K562 (cell line): Measurements from ENCODE around the gene SMG6. TPM values are rescaled to one million over a fixed set of nuclear protein-coding genes. Genes with fewer than 3 reads are reported as not detected.

Source experiments
- ATAC-seq: fragments of 200-7000 bp; cut with Tn5 transposase; 3 replicates; pipeline ENCODE4 v1.9.1; 2020; ENCODE audit warnings: moderate library complexity
- BruUV-seq: library from RNA; stranded (reverse); fragments of 400-500 nt; replicated peaks from 2 replicates; lab custom pipeline; 2021; lab: Mats Ljungman, UMichigan
- CTCF ChIA-PET: fragments of 300-600 bp; formaldehyde crosslinking; extraction: SDS; loops from one replicate; lab custom pipeline; 2021; ENCODE audit warnings: low intra/inter-chr PET ratio; lab: Yijun Ruan, JAX
- POLR2A ChIA-PET: fragments of 300-600, 350-650 bp; sonication (Branson Sonifier 250); formaldehyde crosslinking; extraction: SDS; loops from one replicate; lab custom pipeline; 2021; ENCODE audit warnings: antibody characterized with exemption, inconsistent platforms; lab: Yijun Ruan, JAX
- DNase-seq, 4 experiments: peaks; one replicate each; pipeline versions ENCODE4 v3.0.0 to v3.0.0-alpha.2; 2011 to 2018; ENCODE audit warnings: low spot score in 3 of 4, mixed read lengths in 3 of 4; ENCODE audit errors: extremely low read depth in 1 of 4
- FAIRE-seq: peaks from 2 replicates; lab custom pipeline; 2011; peaks lifted over from hg19 to GRCh38; lab: Jason Lieb, UNC
- H2AFZ ChIP-seq: 2 replicates; pipeline ENCODE4 v1.6.0; 2011; ENCODE audit warnings: low read depth, low read length, control low read depth, inconsistent platforms
- H3K27ac ChIP-seq: fragments of 200-600 bp; 3 replicates; pipeline ENCODE4 v1.8.0; 2011; ENCODE audit warnings: low read depth, mild to moderate bottlenecking, control low read depth, inconsistent platforms, low read length, moderate library complexity, mixed read lengths; ENCODE audit errors: extremely low read depth
- H3K27me3 ChIP-seq, 2 experiments: fragments of 300-600 bp in 1 of 2; 2 replicates in 1 of 2; 3 replicates in 1 of 2; pipeline versions ENCODE4 v1.6.0 to v1.8.0; 2011; ENCODE audit warnings: inconsistent platforms in 2 of 2, low read length in 2 of 2, mild to moderate bottlenecking in 1 of 2, mixed read lengths in 1 of 2, moderate library complexity in 1 of 2; ENCODE audit not compliant: control insufficient read depth in 2 of 2, insufficient read depth in 2 of 2
- H3K36me3 ChIP-seq: fragments of 300-600 bp; 3 replicates; pipeline ENCODE4 v1.8.0; 2011; ENCODE audit warnings: mild to moderate bottlenecking, low read length, inconsistent platforms; ENCODE audit not compliant: control insufficient read depth, insufficient read depth
- H3K4me1 ChIP-seq, 2 experiments: fragments of 200-600 bp in 1 of 2; replicated peaks in 1 of 2; 2 replicates in 1 of 2; 3 replicates in 1 of 2; pipeline versions ENCODE4 v1.5.1 to v1.8.0; 2011; ENCODE audit warnings: inconsistent platforms in 2 of 2, low read length in 2 of 2, mild to moderate bottlenecking in 1 of 2, mixed read lengths in 1 of 2, moderate library complexity in 1 of 2; ENCODE audit not compliant: control insufficient read depth in 2 of 2, insufficient read depth in 2 of 2
- H3K4me2 ChIP-seq: 2 replicates; pipeline ENCODE4 v1.6.1; 2011; ENCODE audit warnings: low read length, control low read depth, inconsistent platforms, mixed read lengths; ENCODE audit not compliant: insufficient read depth
- H3K4me3 ChIP-seq: fragments of 200-600 bp; sonication (generic), shearing (Covaris generic); 2 replicates; pipeline ENCODE4 v1.5.1; 2016; ENCODE audit warnings: control low read depth, inconsistent platforms
- H3K79me2 ChIP-seq: fragments of 200-600 bp; 3 replicates; pipeline ENCODE4 v1.8.0; 2011; ENCODE audit warnings: low read length, inconsistent platforms; ENCODE audit not compliant: control insufficient read depth, insufficient read depth
- H3K9ac ChIP-seq, 2 experiments: 2 replicates each; pipeline versions ENCODE4 v1.6.0 to v1.6.1; 2011; ENCODE audit warnings: low read depth in 2 of 2, low read length in 2 of 2, control low read depth in 1 of 2, inconsistent platforms in 1 of 2, mild to moderate bottlenecking in 1 of 2, mixed read lengths in 1 of 2; ENCODE audit not compliant: insufficient read depth in 1 of 2
- H3K9me1 ChIP-seq: one replicate; pipeline ENCODE4 v1.6.0; 2011; ENCODE audit warnings: inconsistent platforms, mild to moderate bottlenecking, low read length, moderate library complexity; ENCODE audit not compliant: control insufficient read depth, insufficient read depth
- H3K9me3 ChIP-seq: replicated peaks from 2 replicates; pipeline ENCODE4 v1.5.1; 2011; ENCODE audit warnings: low read depth, low read length, inconsistent platforms; ENCODE audit not compliant: control insufficient read depth, insufficient read depth
- H4K20me1 ChIP-seq: replicated peaks from 2 replicates; pipeline ENCODE4 v1.6.1; 2011; ENCODE audit warnings: low read length, inconsistent platforms, mixed read lengths; ENCODE audit not compliant: control insufficient read depth, insufficient read depth
- E2F6 ChIP-seq, 2 experiments: IDR thresholded peaks; 2 replicates each; pipeline ENCODE4 v1.6.1; 2011; ENCODE audit warnings: borderline replicate concordance in 1 of 2, control low read depth in 1 of 2, low read depth in 1 of 2, low read length in 1 of 2, mild to moderate bottlenecking in 1 of 2, mixed read lengths in 1 of 2, moderate library complexity in 1 of 2; ENCODE audit not compliant: insufficient read depth in 1 of 2, insufficient read length in 1 of 2, poor library complexity in 1 of 2, severe bottlenecking in 1 of 2; ENCODE audit errors: extremely low read depth in 1 of 2
- ELF4 ChIP-seq: fragments of 450-650 bp; formaldehyde crosslinking; IDR thresholded peaks from 2 replicates; pipeline ENCODE4 v1.4.0; 2022; ENCODE audit warnings: missing genetic modification characterization
- FOSL1 ChIP-seq: fragments of 200-800 bp; sonication (Bioruptor generic); conservative IDR thresholded peaks from 2 replicates; pipeline ENCODE4 v1.6.1; 2016; ENCODE audit warnings: missing genetic modification characterization, missing compliant biosample characterization
- HMGXB4 ChIP-seq: sonication (generic); formaldehyde crosslinking; IDR thresholded peaks from 2 replicates; pipeline ENCODE4 v1.8.1; 2023; ENCODE audit warnings: mild to moderate bottlenecking, missing genetic modification reagents
- ILK ChIP-seq: fragments of 450-650 bp; IDR thresholded peaks from 2 replicates; pipeline ENCODE4 v1.6.1; 2016; ENCODE audit warnings: missing genetic modification characterization, low read depth, mild to moderate bottlenecking, missing compliant biosample characterization, moderate library complexity, borderline replicate concordance
- KLF13 ChIP-seq: fragments of 450-650 bp; IDR thresholded peaks from 2 replicates; pipeline ENCODE4 v1.6.1; 2016; ENCODE audit warnings: missing genetic modification characterization, low read depth, mild to moderate bottlenecking, missing compliant biosample characterization, moderate library complexity, borderline replicate concordance
- MCM5 ChIP-seq: fragments of 450-650 bp; IDR thresholded peaks from 2 replicates; pipeline ENCODE4 v1.6.1; 2016; ENCODE audit warnings: low read depth
- MYNN ChIP-seq, 2 experiments: sonication (generic); formaldehyde crosslinking in 1 of 2; IDR thresholded peaks; 2 replicates each; pipeline versions ENCODE4 v1.5.0 to v1.6.1; 2016 to 2020; ENCODE audit warnings: antibody characterized with exemption in 1 of 2, missing genetic modification reagents in 1 of 2
- RAD21 ChIP-seq, 2 experiments: fragments of 250-450 bp in 1 of 2; fragments of 450-650 bp in 1 of 2; sonication (Bioruptor Pico) in 1 of 2; formaldehyde crosslinking in 1 of 2; IDR thresholded peaks in 1 of 2; conservative IDR thresholded peaks in 1 of 2; 2 replicates each; pipeline versions ENCODE4 v1.4.0 to v1.8.0; 2020 to 2022; ENCODE audit warnings: mild to moderate bottlenecking in 2 of 2, moderate library complexity in 1 of 2
- SIN3A ChIP-seq, 2 experiments: fragments of 150-350 bp in 1 of 2; IDR thresholded peaks; 2 replicates each; pipeline ENCODE4 v1.6.1; 2011 to 2016; ENCODE audit warnings: borderline replicate concordance in 2 of 2, low read depth in 2 of 2, low read length in 2 of 2, mild to moderate bottlenecking in 2 of 2, moderate library complexity in 2 of 2; ENCODE audit not compliant: control insufficient read depth in 1 of 2
- SRSF3 ChIP-seq: fragments of 200-400 bp; formaldehyde crosslinking; IDR thresholded peaks from 2 replicates; pipeline ENCODE4 v1.6.1; 2016; ENCODE audit warnings: mild to moderate bottlenecking, low read length, moderate library complexity; ENCODE audit not compliant: insufficient read depth
- TAF7 ChIP-seq: fragments of 450-650 bp; IDR thresholded peaks from 2 replicates; pipeline ENCODE4 v1.6.1; 2016; ENCODE audit warnings: missing genetic modification characterization, missing compliant biosample characterization
- ZNF140 ChIP-seq: fragments of 250-450 bp; sonication (Bioruptor Pico); IDR thresholded peaks from 2 replicates; pipeline ENCODE4 v1.8.0; 2021; ENCODE audit warnings: moderate library complexity, mild to moderate bottlenecking, inconsistent platforms
- ZNF232 ChIP-seq: sonication (generic); formaldehyde crosslinking; IDR thresholded peaks from 2 replicates; pipeline ENCODE4 v1.8.0; 2022; ENCODE audit warnings: mild to moderate bottlenecking, missing genetic modification reagents
- ZNF263 ChIP-seq: sonication (generic); formaldehyde crosslinking; IDR thresholded peaks from 2 replicates; pipeline ENCODE4 v1.8.0; 2022; ENCODE audit warnings: mild to moderate bottlenecking, missing genetic modification reagents, borderline replicate concordance
- WGBS: fragments of 100-300 bp; shearing (Covaris generic); methylation state at CpG from one replicate; pipeline ENCODE4 v1.1.6; 2016; ENCODE audit warnings: low coverage, mixed read lengths; ENCODE audit not compliant: insufficient coverage; ENCODE audit errors: missing lambda C conversion rate; 5-methylcytosine and 5-hydroxymethylcytosine counted together
- in situ Hi-C: fragments of 300-500 bp; cut with MboI; formaldehyde crosslinking; loops from 4 replicates; pipeline ENCODE4 v1.15.0; 2018; ENCODE audit warnings: inconsistent platforms, mixed read lengths
- intact Hi-C: fragments of 100-400 bp; cut with micrococcal nuclease; formaldehyde crosslinking; loops from 2 replicates; pipeline ENCODE4 v1.14.2; 2022
- polyA plus RNA-seq, 8 experiments: library from polyadenylated mRNA; depleted of rRNA in 4 of 8; stranded (reverse) in 5 of 8; unstranded in 3 of 8; fragments of >200 nt; fragmentation: Nextera tagmentation in 2 of 8; fragmentation: Illumina TruSeq in 1 of 8; extraction: Ambion mirVana in 2 of 8; extraction: Trizol in 1 of 8; gene quantifications; 2 replicates each; pipeline versions ENCODE4 v1.2.1 to v1.2.3, GENCODE V29; 2011 to 2014; ENCODE audit warnings: inconsistent platforms in 1 of 8, missing spikeins in 1 of 8
- total RNA-seq, 7 experiments: library from RNA; depleted of rRNA in 6 of 7; stranded (reverse); fragments of >200 nt in 6 of 7; fragmentation: Illumina TruSeq in 2 of 7; extraction: Trizol in 2 of 7; gene quantifications; 2 replicates each; pipeline versions ENCODE4 v1.2.1 to v1.2.3, GENCODE V29; 2011 to 2021; ENCODE audit warnings: low replicate concordance in 1 of 7

Gene SMG6
- total and polyA plus RNA-seq, 9 of the 15 experiments (the other 6 are each of a cell fraction or from before 2014, with no cell fraction given), result 0.44 to 13.9 (median 6.0) TPM

- TF ChIP-seq MYNN (IDR thresholded peaks at IDR 0.05) (no peak), MYNN (CRISPR knock-in tag; IDR thresholded peaks at IDR 0.05) (no peak), SRSF3 (no peak), KLF13 (tag) (no peak), TAF7 (tag) (no peak)
Observed at GRCh38 chr17:2128011-2128410, 175.6 kb downstream of the SMG6 start (continued).

- CTCF ChIA-PET, result no interaction called here
- no peaks in the 10 kb centered on the region for H3K79me2 ChIP-seq
- no peak overlapping the region for H3K4me3 ChIP-seq
- in situ Hi-C loops (no loop called here), intact Hi-C loops (no loop called here)
- no peak overlapping the region for H3K4me2 ChIP-seq
- 88% methylated on average over 6 of the region's 6 CpGs for WGBS
- ATAC-seq (no peak), FAIRE-seq (no peak), DNase-seq (no peak)
- POLR2A ChIA-PET, result no interaction called here
- no peak overlapping the region for H2AFZ ChIP-seq
- no peak overlapping the region for H3K9ac ChIP-seq
- H3K36me3 ChIP-seq, result no peaks in the 10 kb centered on the region
- H3K27ac ChIP-seq, result no peak overlapping the region
- no peaks in the 10 kb centered on the region for H3K9me1 ChIP-seq
- no peaks in the 10 kb centered on the region for H4K20me1 ChIP-seq
- peaks cover 4 to 5% of the 10 kb centered on the region in 2 experiments; a peak in 4 of 5 replicates for H3K4me1 ChIP-seq
- no peaks in the 10 kb centered on the region for H3K9me3 ChIP-seq
- H3K27me3 ChIP-seq, result no peaks in the 10 kb centered on the region
- no TSS peak for BruUV-seq
- TF ChIP-seq ILK (tag) (no peak), FOSL1 (tag) (no peak), ZNF232 (CRISPR knock-in tag) (no peak), RAD21 (CRISPR knock-in tag; conservative IDR thresholded peaks at IDR 0.05 in 1 of 2, IDR thresholded peaks at IDR 0.05 in 1 of 2) (no peak), ELF4 (CRISPR knock-in tag) (no peak), SIN3A (IDR thresholded peaks at IDR 0.05; ENCODE audit: borderline replicate concordance in 2 of 2, control insufficient read depth in 1 of 2, low read depth in 2 of 2, low read length in 2 of 2) (no peak), E2F6 (IDR thresholded peaks at IDR 0.05; ENCODE audit: borderline replicate concordance in 1 of 2, extremely low read depth in 1 of 2, insufficient read depth in 1 of 2, insufficient read length in 1 of 2, low read depth in 1 of 2, low read length in 1 of 2, poor library complexity in 1 of 2, severe bottlenecking in 1 of 2) (no peak), MCM5 (no peak), HMGXB4 (CRISPR knock-in tag) (no peak), ZNF263 (CRISPR knock-in tag) (no peak), ZNF140 (no peak)
Observed at GRCh38 chr17:2125013-2125535, 178.5 kb downstream of the SMG6 start.
